T-helper 17 cell (primary cell): Measurements from ENCODE around the gene LPP. TPM values are rescaled to one million over a fixed set of nuclear protein-coding genes. Genes with fewer than 3 reads are reported as not detected.
"Not testable (repeated sequence)": the region's sequence is repeated elsewhere in the genome, so short reads cannot be mapped to it uniquely, and the experiment has no call there.

Experiments used
- ATAC-seq: fragments of 150-1000 bp; cut with Tn5 transposase; 2 replicates; pipeline ENCODE4 v1.10.0; 2021; ENCODE audit warnings: mild to moderate bottlenecking, moderate library complexity
- DNase-seq, 3 donors: peaks; one replicate each; pipeline versions ENCODE4 v3.0.0 to v3.0.0-alpha.2; 2020 to 2021
- H3K9me3 ChIP-seq: one replicate; pipeline ENCODE4 v1.7.0; 2013; ENCODE audit warnings: low read length, mild to moderate bottlenecking; ENCODE audit not compliant: control insufficient read depth, poor library complexity, severe bottlenecking
- H3K27ac Mint-ChIP-seq: one replicate; pipeline ENCODE4 v1.8.0; 2022; ENCODE audit warnings: mild to moderate bottlenecking, moderate library complexity, mixed read lengths
- H3K27me3 Mint-ChIP-seq: one replicate; pipeline ENCODE4 v1.8.0; 2022; ENCODE audit warnings: mixed read lengths
- H3K36me3 Mint-ChIP-seq: one replicate; pipeline ENCODE4 v1.8.0; 2022; ENCODE audit warnings: low read depth, mixed read lengths
- H3K4me1 Mint-ChIP-seq: one replicate; pipeline ENCODE4 v1.8.0; 2022; ENCODE audit warnings: mild to moderate bottlenecking, mixed read lengths
- H3K4me3 Mint-ChIP-seq: one replicate; pipeline ENCODE4 v1.8.0; 2022; ENCODE audit warnings: mild to moderate bottlenecking, moderate library complexity, mixed read lengths
- total RNA-seq, 4 donors: library from RNA in 2 of 4; stranded (reverse) in 2 of 4; gene quantifications; one replicate each; pipeline ENCODE4 v1.2.3 and lab custom pipeline; 2022 to 2026

LPP gene
- total RNA-seq, 2 donors from 2014 or later: 81.0 to 94.2 TPM

DNA sequence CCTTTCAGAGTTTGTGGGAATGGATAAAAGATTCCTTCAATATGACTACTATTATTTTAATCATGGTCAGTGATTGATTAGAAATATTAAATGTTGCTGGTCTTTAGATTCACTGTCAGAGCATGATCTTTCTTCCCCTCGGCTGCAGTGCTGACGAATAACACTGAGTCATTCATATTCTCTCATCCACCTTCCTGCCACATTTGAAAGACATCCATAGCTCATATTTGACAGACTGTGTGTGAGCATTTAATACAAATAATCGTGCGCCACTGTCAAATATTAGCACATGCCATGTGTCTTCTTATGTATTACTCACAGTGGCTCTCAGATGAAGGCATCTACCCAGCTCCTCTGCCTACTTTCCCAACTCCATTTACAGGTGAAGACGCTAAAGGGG, 541.3 kb downstream of the LPP start:
- Mint-ChIP-seq H3K4me3 (no peak overlapping the region), H3K36me3 (peaks cover 2% of the 10 kb centered on the region), H3K27me3 (no peaks in the 10 kb centered on the region), H3K4me1 (peaks cover 18% of the 10 kb centered on the region), H3K27ac (peak overlapping the region; percentile 11)
- no peaks in the 10 kb centered on the region for H3K9me3 ChIP-seq
- ATAC-seq: no peak
- no peak for DNase-seq

DNA sequence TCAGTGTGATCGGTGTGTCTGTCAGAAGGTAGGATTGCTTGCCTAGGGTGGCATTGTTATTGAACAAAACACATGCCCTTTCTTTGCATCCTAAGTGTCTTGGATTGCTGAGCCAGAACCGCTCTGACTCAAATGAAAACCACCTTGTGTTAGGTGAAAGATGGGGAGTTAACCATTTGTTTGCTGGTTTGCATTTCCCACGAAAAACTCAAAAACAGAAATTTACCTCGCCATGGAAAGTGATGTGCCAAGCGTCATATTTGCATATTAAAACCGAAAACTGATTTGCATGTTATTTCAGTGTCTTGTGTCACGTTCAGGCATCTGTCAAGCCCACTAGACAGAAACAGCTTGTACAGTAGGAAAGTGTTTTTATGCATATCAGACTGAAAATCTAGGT, 543.2 kb downstream of the LPP start:
- peaks cover 2% of the 10 kb centered on the region for H3K36me3 Mint-ChIP-seq
- H3K9me3 ChIP-seq: no peaks in the 10 kb centered on the region
- no peaks in the 10 kb centered on the region for H3K27me3 Mint-ChIP-seq
- ATAC-seq (no peak), DNase-seq (no peak)
- H3K4me3 Mint-ChIP-seq: no peak overlapping the region
- H3K27ac Mint-ChIP-seq: no peak overlapping the region
- peaks cover 15% of the 10 kb centered on the region for H3K4me1 Mint-ChIP-seq

DNA sequence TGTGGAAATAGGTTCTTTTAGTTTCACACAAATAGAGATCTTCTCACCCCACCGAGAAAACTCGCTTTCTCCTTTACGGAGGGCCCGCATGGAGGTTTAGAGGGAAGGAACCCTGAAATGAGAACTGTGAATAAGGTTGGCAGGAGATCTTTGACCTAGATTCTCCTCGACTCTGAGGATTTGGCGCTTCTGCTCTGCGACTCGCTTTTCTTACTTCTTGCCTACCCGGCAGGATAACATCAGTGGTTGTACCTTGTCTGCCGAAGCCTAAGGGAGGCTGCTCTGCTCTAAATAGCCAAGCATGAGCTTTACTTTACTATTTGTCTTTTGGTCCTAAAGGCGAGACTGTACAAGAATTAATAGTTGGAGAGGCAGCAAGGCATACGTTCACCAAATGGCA, 544.5 kb downstream of the LPP start:
- no peak for ATAC-seq
- no peak for DNase-seq
- no peaks in the 10 kb centered on the region for H3K27me3 Mint-ChIP-seq
- no peaks in the 10 kb centered on the region for H3K9me3 ChIP-seq
- H3K4me1 Mint-ChIP-seq: peaks cover 12% of the 10 kb centered on the region
- H3K27ac Mint-ChIP-seq: no peak overlapping the region
- H3K36me3 Mint-ChIP-seq: no peaks in the 10 kb centered on the region
- peak overlapping the region; percentile 36 for H3K4me3 Mint-ChIP-seq

DNA sequence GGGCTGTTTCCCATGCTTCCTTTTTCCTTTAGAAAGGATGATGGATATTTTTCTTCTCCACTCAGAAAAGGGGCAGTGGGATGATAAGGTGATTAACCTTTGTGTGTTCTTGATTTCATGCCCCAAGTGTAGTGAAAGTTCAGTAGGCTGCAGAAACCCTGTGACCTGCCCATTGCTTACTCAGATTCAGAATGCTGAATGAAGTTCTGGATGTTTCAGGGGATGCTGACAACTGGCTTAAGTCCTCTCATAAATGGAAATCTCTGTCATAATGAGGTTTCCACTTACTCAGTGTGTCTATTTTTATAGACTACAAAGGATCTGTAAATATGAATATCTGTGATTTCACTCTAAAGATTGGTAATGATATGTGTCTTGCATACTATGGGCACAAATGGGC, 546.5 kb downstream of the LPP start:
- peaks cover 16% of the 10 kb centered on the region for H3K4me1 Mint-ChIP-seq
- no peaks in the 10 kb centered on the region for H3K27me3 Mint-ChIP-seq
- ATAC-seq: no peak
- DNase-seq: no peak
- H3K9me3 ChIP-seq: no peaks in the 10 kb centered on the region
- H3K4me3 Mint-ChIP-seq: no peak overlapping the region
- no peak overlapping the region for H3K27ac Mint-ChIP-seq
- H3K36me3 Mint-ChIP-seq: no peaks in the 10 kb centered on the region

DNA sequence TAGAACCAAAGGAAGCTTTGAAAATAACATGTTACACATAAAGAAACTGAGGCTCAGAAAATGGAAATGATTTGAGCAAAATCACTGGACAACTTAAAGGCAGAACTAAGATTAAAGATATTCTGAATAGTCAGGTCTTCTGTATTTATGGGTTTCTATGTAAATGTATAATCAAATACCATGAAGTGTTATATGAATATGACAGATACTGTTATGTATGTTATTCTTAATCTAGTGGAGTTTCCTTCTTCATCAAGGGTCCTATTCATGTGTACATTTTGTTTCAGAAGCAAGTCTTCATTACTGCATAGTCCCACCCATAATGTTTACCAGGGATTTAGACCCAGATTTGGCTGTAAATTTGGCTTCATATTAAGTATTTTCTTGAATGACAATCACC, 547.0 kb downstream of the LPP start:
- DNase-seq (no peak), ATAC-seq (no peak)
- no peak overlapping the region for H3K27ac Mint-ChIP-seq
- H3K27me3 Mint-ChIP-seq: no peaks in the 10 kb centered on the region
- no peak overlapping the region for H3K4me3 Mint-ChIP-seq
- H3K4me1 Mint-ChIP-seq: peaks cover 16% of the 10 kb centered on the region
- no peaks in the 10 kb centered on the region for H3K9me3 ChIP-seq
- no peaks in the 10 kb centered on the region for H3K36me3 Mint-ChIP-seq

DNA sequence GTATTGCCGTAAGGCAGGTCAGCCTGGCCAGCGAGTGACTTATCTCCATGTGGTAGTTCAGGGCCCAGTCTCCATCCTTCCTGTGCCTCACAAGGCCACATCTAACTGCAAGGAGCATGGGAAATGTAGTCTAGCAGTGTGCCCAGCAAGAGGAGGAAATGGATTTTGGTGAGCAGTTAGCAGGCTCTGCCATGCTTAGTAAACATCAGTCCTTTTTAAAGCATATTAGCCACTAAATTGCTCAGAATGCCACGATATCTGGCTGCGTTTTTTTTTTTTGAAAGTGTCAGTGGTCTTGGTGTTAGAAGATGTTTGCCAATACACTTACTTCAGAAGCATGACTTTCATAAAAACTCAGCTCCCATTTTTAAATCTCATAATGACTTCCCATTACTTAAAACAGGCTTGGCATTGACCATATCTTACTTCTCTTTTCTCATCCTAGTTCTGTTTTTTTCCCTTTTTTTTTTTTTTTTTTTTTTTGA, 547.6 kb downstream of the LPP start:
- Mint-ChIP-seq H3K4me1 (peaks cover 14% of the 10 kb centered on the region), H3K27me3 (no peaks in the 10 kb centered on the region), H3K36me3 (no peaks in the 10 kb centered on the region), H3K4me3 (no peak overlapping the region), H3K27ac (no peak overlapping the region)
- no peak for DNase-seq
- no peak for ATAC-seq
- H3K9me3 ChIP-seq: no peaks in the 10 kb centered on the region

DNA sequence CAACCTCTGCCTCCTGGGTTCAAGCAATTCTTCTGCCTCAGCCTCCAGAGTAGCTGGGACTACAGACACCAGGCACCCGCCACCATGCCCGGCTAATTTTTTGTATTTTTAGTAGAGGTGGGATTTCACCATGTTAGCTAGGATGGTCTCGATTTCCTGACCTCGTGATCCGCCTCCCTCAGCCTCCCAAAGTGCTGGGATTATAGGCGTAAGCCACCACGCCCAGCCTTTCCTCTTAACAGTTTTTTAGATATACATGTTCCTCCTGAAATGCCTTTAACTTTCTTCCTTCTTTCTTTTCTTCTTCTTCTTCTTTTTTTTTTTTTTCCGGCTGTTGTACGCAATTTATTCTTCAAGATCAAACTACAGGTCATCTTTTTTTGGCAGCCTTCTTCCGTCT, 548.1 kb downstream of the LPP start:
- H3K36me3 Mint-ChIP-seq, H3K4me3 Mint-ChIP-seq, DNase-seq, ATAC-seq, H3K27me3 Mint-ChIP-seq, H3K27ac Mint-ChIP-seq, H3K9me3 ChIP-seq: not testable (repeated sequence)
- H3K4me1 Mint-ChIP-seq: peaks cover 13% of the 10 kb centered on the region

DNA sequence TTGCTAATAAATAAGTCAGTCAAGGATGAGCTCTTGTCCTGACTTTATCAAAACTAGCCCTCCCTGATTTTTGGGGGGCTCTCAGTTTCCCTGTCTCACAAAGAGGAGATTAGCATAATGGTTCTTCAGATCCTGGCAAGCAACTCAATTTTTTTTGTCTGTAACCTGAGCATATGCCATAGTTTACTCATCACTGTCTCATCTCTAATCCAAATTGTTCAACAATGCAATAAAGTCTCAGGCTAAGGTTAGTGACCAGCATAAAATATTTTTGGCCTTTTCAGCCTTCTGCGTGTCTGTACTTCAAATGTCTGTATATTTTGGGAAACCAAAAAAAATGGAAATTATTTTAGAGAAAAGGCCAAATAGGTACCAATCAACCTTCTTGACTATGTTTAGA, 552.2 kb downstream of the LPP start:
- ATAC-seq: no peak
- H3K27ac Mint-ChIP-seq: no peak overlapping the region
- no peak overlapping the region for H3K4me3 Mint-ChIP-seq
- peaks cover 14% of the 10 kb centered on the region for H3K4me1 Mint-ChIP-seq
- no peak for DNase-seq
- no peaks in the 10 kb centered on the region for H3K36me3 Mint-ChIP-seq
- no peaks in the 10 kb centered on the region for H3K27me3 Mint-ChIP-seq
- no peaks in the 10 kb centered on the region for H3K9me3 ChIP-seq

DNA sequence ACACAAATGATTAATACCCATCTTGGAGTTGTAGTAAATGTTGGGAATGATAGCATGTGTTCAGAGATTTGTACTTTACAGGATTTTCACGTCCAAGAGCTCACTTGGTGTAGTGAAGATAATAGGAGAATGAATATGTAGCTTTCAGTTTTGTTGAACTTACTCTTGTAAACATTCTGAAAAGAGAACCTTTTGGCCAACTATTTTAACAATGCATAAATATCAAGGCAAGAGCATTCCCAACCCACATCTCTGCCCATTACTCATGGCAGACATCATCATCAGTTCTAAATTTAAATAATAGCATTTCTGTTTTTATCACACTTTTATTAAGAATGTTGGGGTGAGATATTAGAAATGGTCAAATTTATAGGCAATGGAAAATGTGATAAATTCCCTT, 552.6 kb downstream of the LPP start:
- Mint-ChIP-seq H3K27ac (no peak overlapping the region), H3K4me1 (peaks cover 14% of the 10 kb centered on the region), H3K36me3 (no peaks in the 10 kb centered on the region), H3K4me3 (no peak overlapping the region), H3K27me3 (no peaks in the 10 kb centered on the region)
- ATAC-seq (no peak), DNase-seq (no peak)
- H3K9me3 ChIP-seq: no peaks in the 10 kb centered on the region

DNA sequence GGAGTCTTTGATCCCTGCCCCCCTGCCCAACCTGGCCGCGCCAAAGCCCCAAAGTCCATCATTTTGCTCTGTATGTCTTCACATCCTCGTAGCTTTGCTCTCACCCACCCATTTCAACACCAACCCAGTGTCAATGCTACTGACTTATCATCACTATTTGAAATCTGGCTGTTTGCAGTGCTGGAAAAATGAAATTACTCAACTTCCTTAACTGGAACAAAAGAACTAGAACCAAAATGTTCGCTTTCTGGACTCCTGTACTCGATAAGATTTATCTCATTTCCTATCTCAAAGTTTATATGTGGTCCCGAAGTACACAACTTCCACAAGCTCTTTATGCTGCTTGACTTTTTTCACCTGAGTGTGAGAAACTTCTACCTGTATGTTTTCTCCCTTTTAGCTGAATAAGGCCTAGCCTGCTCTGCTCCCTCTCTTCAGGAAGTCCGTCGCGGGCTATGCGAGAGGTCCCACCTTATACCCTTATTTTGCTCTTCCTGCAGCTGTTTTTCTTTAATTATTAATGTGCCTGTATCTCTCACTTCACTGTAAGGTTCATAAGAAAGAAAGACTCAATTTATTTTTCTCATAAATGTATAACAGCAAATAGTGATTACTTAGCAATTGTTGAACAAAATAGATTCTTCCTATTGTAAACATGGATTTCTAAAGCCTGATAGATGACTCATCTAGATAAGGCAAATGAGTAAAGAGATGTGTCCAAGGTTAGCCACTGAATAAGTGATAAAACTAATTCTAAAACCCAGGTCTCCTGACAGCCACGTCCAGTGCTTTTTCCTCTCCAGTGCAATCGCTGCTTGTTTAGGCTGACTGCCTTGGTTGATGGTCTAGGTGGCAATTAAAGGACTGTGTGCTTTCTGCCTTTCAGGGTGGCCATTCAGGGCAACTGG, 553.7 kb downstream of the LPP start:
- Mint-ChIP-seq H3K36me3 (no peaks in the 10 kb centered on the region), H3K27ac (no peak overlapping the region), H3K4me3 (no peak overlapping the region), H3K27me3 (no peaks in the 10 kb centered on the region), H3K4me1 (peaks cover 14% of the 10 kb centered on the region)
- ATAC-seq: no peak
- no peak for DNase-seq
- no peaks in the 10 kb centered on the region for H3K9me3 ChIP-seq

DNA sequence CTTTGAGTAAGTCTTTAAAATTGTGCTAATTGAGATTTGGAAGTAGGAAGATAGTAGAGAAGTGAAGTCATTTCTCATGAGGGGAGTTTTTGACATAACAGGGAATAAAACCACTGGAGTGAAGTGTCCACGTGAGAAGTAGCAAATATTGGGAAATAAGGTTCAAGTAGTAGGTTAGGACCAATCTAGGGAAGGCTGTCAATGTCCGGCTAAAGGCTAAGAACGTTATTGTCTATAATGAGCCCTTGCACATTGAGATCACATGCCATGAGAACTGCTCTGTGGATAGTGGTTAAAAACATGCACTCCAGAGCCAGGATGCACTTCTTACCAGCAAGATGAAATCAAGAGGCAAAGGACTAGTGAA, 557.9 kb downstream of the LPP start:
- Mint-ChIP-seq H3K4me3 (no peak overlapping the region), H3K4me1 (peaks cover 9% of the 10 kb centered on the region), H3K27ac (no peak overlapping the region), H3K36me3 (no peaks in the 10 kb centered on the region), H3K27me3 (no peaks in the 10 kb centered on the region)
- DNase-seq: no peak
- H3K9me3 ChIP-seq: no peaks in the 10 kb centered on the region
- ATAC-seq: no peak

DNA sequence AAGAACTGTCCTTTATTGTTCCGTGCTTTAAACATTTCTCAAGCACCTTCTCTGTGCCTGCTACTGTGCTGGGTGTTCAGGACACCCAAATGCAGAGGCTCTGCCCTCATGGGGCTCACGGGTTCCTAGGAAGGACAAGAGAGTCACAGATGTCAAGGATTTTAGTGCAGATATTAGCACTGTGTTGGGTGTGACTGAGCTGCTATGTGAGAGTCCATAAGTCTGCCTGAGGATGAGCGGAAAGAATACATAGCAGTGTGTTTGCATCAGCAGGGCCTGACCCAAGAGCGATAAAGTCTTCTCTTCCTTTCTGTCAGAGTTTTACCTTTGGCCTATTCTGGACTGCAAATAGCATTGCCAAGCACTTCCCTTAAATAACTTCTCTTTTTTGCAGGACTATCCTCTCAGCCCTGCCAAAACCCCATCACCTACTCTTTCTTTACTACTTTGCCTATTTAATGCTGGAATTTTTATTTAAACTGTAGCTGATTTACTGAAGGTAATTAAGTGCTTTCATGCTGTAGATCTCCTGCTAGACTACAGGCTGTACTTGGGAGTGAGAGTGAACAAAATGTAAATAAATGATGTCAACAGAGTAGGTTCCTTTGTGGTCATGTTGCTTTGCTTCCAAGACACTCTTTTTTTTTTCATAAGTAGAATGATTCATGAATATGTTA, 558.4 kb downstream of the LPP start:
- Mint-ChIP-seq H3K27me3 (no peaks in the 10 kb centered on the region), H3K4me1 (peaks cover 9% of the 10 kb centered on the region), H3K36me3 (no peaks in the 10 kb centered on the region), H3K4me3 (no peak overlapping the region), H3K27ac (no peak overlapping the region)
- DNase-seq (no peak), ATAC-seq (no peak)
- H3K9me3 ChIP-seq: no peaks in the 10 kb centered on the region

DNA sequence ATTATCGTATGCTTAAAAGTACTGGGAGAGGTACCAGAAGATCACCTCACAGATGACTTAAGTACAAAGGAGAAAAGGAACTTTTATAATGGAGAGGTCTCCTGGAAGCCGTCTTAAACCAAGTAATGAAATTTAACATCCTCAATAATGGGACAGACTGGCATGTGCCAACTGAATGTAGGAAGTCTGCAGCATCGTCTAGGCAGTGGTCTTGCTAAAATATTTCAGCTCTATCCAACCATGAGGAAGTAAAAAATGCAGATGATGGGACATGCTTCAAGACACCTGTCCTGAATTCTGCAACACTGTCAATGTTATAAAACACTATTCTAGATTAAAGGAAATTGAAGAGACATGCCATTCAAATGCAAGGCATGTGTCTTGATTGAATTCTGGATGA, 559.0 kb downstream of the LPP start:
- Mint-ChIP-seq H3K27ac (no peak overlapping the region), H3K27me3 (no peaks in the 10 kb centered on the region), H3K36me3 (no peaks in the 10 kb centered on the region), H3K4me3 (no peak overlapping the region), H3K4me1 (peaks cover 6% of the 10 kb centered on the region)
- no peak for ATAC-seq
- no peak for DNase-seq
- no peaks in the 10 kb centered on the region for H3K9me3 ChIP-seq

DNA sequence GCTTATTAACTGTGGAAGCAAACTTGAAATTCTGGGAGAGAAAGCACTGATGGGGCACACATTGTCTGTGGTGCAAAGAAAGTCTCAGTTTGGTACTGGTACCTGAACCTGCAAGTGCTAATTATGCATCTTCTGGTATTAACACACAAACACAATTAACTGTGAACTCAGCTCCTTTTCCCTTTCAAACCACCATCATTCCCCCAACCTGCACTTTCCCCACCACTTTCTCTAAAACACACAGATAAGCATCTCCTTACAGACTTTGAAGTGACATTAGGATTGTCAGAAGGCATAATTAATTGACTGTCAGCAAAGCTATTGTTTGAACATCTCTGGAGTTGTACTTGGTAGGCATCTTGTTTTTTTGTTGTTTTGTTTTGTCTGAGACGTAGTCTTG, 565.6 kb downstream of the LPP start:
- no peak overlapping the region for H3K4me3 Mint-ChIP-seq
- H3K9me3 ChIP-seq: no peaks in the 10 kb centered on the region
- no peak overlapping the region for H3K27ac Mint-ChIP-seq
- ATAC-seq: no peak
- DNase-seq: no peak
- peaks cover 25% of the 10 kb centered on the region for H3K4me1 Mint-ChIP-seq
- H3K36me3 Mint-ChIP-seq: no peaks in the 10 kb centered on the region
- H3K27me3 Mint-ChIP-seq: no peaks in the 10 kb centered on the region
